Raji (cell line): ENCODE measurements around the gene OTOA.

ENCODE experiments used
- POLR2A ChIP-seq: IDR thresholded peaks from 2 replicates; pipeline ENCODE4 v1.6.1; 2011; ENCODE audit warnings: low read depth, low read length, control low read depth; ENCODE audit not compliant: insufficient read depth

OTOA gene

GRCh38 chr16:21663889-21664647 lies at the start of gene OTOA:
OTOA (plus strand) TSS chr16:21663968; CDS start chr16:21678515, 14,547 bp downstream.
- TF ChIP-seq POLR2A = no peak

GRCh38 chr16:21614896-21615295 lies 48.9 kb upstream of the OTOA start:
- no peak for TF ChIP-seq POLR2A

GRCh38 chr16:21617607-21618006 lies 46.2 kb upstream of the OTOA start:
- no peak for TF ChIP-seq POLR2A

GRCh38 chr16:21618281-21618680 lies 45.5 kb upstream of the OTOA start:
- no peak for TF ChIP-seq POLR2A

- no peak for TF ChIP-seq POLR2A
These were observed 43.9 kb upstream of the OTOA start for GRCh38 chr16:21619765-21620425.

- no peak for TF ChIP-seq POLR2A
These were observed 43.2 kb upstream of the OTOA start for GRCh38 chr16:21620592-21620991.

GRCh38 chr16:21622545-21622944 lies 41.2 kb upstream of the OTOA start:
- TF ChIP-seq POLR2A = no peak

GRCh38 chr16:21625026-21625425 lies 38.7 kb upstream of the OTOA start:
- TF ChIP-seq POLR2A = no peak

GRCh38 chr16:21626659-21627277 lies 37.0 kb upstream of the OTOA start:
- TF ChIP-seq POLR2A = no peak

GRCh38 chr16:21628121-21628726 lies 35.5 kb upstream of the OTOA start:
- no peak for TF ChIP-seq POLR2A

- no peak for TF ChIP-seq POLR2A
These were observed 35.0 kb upstream of the OTOA start for GRCh38 chr16:21628772-21629171.

- TF ChIP-seq POLR2A = no peak
These were observed 29.6 kb upstream of the OTOA start for GRCh38 chr16:21634216-21634615.

GRCh38 chr16:21637032-21637968 lies 26.5 kb upstream of the OTOA start:
- TF ChIP-seq POLR2A = no peak

- TF ChIP-seq POLR2A = no peak
These were observed 25.2 kb upstream of the OTOA start for GRCh38 chr16:21638573-21638975.

- no peak for TF ChIP-seq POLR2A
These were observed 24.3 kb upstream of the OTOA start for GRCh38 chr16:21639493-21639892.
